ENCODE results near the gene CAMTA1.
"Not testable (repeated sequence)": the region's sequence is repeated elsewhere in the genome, so short reads cannot be mapped to it uniquely, and the experiment has no call there.

The CAMTA1 gene

GRCh38 chr1:6800745-6801144, 15.5 kb downstream of the CAMTA1 start:
- no peaks in the 10 kb centered on the region for H3K27me3 ChIP-seq (ENCODE audit: control insufficient read depth, insufficient read depth, low read length)
- H3K9me3 ChIP-seq (ENCODE audit: control insufficient read depth, insufficient read depth, low read length), result no peaks in the 10 kb centered on the region
- no peaks in the 10 kb centered on the region for H3K36me3 ChIP-seq (ENCODE audit: control insufficient read depth, insufficient read depth, low read length)
- H3K9ac ChIP-seq (ENCODE audit: low read depth, low read length), result no peak overlapping the region
- no peak overlapping the region for H3K4me3 ChIP-seq (ENCODE audit: low read depth, low read length)
- H3K4me1 ChIP-seq (ENCODE audit: control insufficient read depth, insufficient read depth, low read length), result no peaks in the 10 kb centered on the region

- no peaks in the 10 kb centered on the region for H3K36me3 ChIP-seq (ENCODE audit: control insufficient read depth, insufficient read depth, low read length)
- H3K27me3 ChIP-seq (ENCODE audit: control insufficient read depth, insufficient read depth, low read length), result no peaks in the 10 kb centered on the region
- H3K9me3 ChIP-seq (ENCODE audit: control insufficient read depth, insufficient read depth, low read length), result no peaks in the 10 kb centered on the region
- no peaks in the 10 kb centered on the region for H3K4me1 ChIP-seq (ENCODE audit: control insufficient read depth, insufficient read depth, low read length)
- H3K4me3 ChIP-seq (ENCODE audit: low read depth, low read length), result no peak overlapping the region
- no peak overlapping the region for H3K9ac ChIP-seq (ENCODE audit: low read depth, low read length)
Observed at GRCh38 chr1:6801199-6801598, 15.9 kb downstream of the CAMTA1 start.

- H3K9me3 ChIP-seq (ENCODE audit: control insufficient read depth, insufficient read depth, low read length), result no peaks in the 10 kb centered on the region
- H3K4me3 ChIP-seq (ENCODE audit: low read depth, low read length), result no peak overlapping the region
- H3K36me3 ChIP-seq (ENCODE audit: control insufficient read depth, insufficient read depth, low read length), result no peaks in the 10 kb centered on the region
- no peak overlapping the region for H3K9ac ChIP-seq (ENCODE audit: low read depth, low read length)
- no peaks in the 10 kb centered on the region for H3K4me1 ChIP-seq (ENCODE audit: control insufficient read depth, insufficient read depth, low read length)
- H3K27me3 ChIP-seq (ENCODE audit: control insufficient read depth, insufficient read depth, low read length), result no peaks in the 10 kb centered on the region
Observed at GRCh38 chr1:6801966-6802365, 16.7 kb downstream of the CAMTA1 start.

- no peak overlapping the region for H3K4me3 ChIP-seq (ENCODE audit: low read depth, low read length)
- H3K27me3 ChIP-seq (ENCODE audit: control insufficient read depth, insufficient read depth, low read length), result no peaks in the 10 kb centered on the region
- H3K9ac ChIP-seq (ENCODE audit: low read depth, low read length), result no peak overlapping the region
- no peaks in the 10 kb centered on the region for H3K4me1 ChIP-seq (ENCODE audit: control insufficient read depth, insufficient read depth, low read length)
- H3K36me3 ChIP-seq (ENCODE audit: control insufficient read depth, insufficient read depth, low read length), result no peaks in the 10 kb centered on the region
- H3K9me3 ChIP-seq (ENCODE audit: control insufficient read depth, insufficient read depth, low read length), result no peaks in the 10 kb centered on the region
Observed at GRCh38 chr1:6802454-6802853, 17.2 kb downstream of the CAMTA1 start.

GRCh38 chr1:6802893-6803292, 17.6 kb downstream of the CAMTA1 start:
- Histone ChIP-seq H3K9ac (ENCODE audit: low read depth, low read length) (no peak overlapping the region), H3K9me3 (ENCODE audit: control insufficient read depth, insufficient read depth, low read length) (no peaks in the 10 kb centered on the region), H3K27me3 (ENCODE audit: control insufficient read depth, insufficient read depth, low read length) (no peaks in the 10 kb centered on the region), H3K36me3 (ENCODE audit: control insufficient read depth, insufficient read depth, low read length) (no peaks in the 10 kb centered on the region), H3K4me1 (ENCODE audit: control insufficient read depth, insufficient read depth, low read length) (no peaks in the 10 kb centered on the region), H3K4me3 (ENCODE audit: low read depth, low read length) (no peak overlapping the region)

- Histone ChIP-seq H3K4me1 (ENCODE audit: control insufficient read depth, insufficient read depth, low read length) (no peaks in the 10 kb centered on the region), H3K36me3 (ENCODE audit: control insufficient read depth, insufficient read depth, low read length) (no peaks in the 10 kb centered on the region), H3K9me3 (ENCODE audit: control insufficient read depth, insufficient read depth, low read length) (no peaks in the 10 kb centered on the region), H3K4me3 (ENCODE audit: low read depth, low read length) (no peak overlapping the region), H3K9ac (ENCODE audit: low read depth, low read length) (no peak overlapping the region), H3K27me3 (ENCODE audit: control insufficient read depth, insufficient read depth, low read length) (no peaks in the 10 kb centered on the region)
Observed at GRCh38 chr1:6803357-6803756, 18.1 kb downstream of the CAMTA1 start.

GRCh38 chr1:6805004-6805416, 19.8 kb downstream of the CAMTA1 start:
- Histone ChIP-seq H3K36me3 (ENCODE audit: control insufficient read depth, insufficient read depth, low read length) (no peaks in the 10 kb centered on the region), H3K4me3 (ENCODE audit: low read depth, low read length) (no peak overlapping the region), H3K9me3 (ENCODE audit: control insufficient read depth, insufficient read depth, low read length) (no peaks in the 10 kb centered on the region), H3K4me1 (ENCODE audit: control insufficient read depth, insufficient read depth, low read length) (no peaks in the 10 kb centered on the region), H3K27me3 (ENCODE audit: control insufficient read depth, insufficient read depth, low read length) (no peaks in the 10 kb centered on the region), H3K9ac (ENCODE audit: low read depth, low read length) (no peak overlapping the region)

GRCh38 chr1:6807782-6808181, 22.5 kb downstream of the CAMTA1 start:
- Histone ChIP-seq H3K9ac (ENCODE audit: low read depth, low read length) (no peak overlapping the region), H3K36me3 (ENCODE audit: control insufficient read depth, insufficient read depth, low read length) (no peaks in the 10 kb centered on the region), H3K4me3 (ENCODE audit: low read depth, low read length) (no peak overlapping the region), H3K4me1 (ENCODE audit: control insufficient read depth, insufficient read depth, low read length) (no peaks in the 10 kb centered on the region), H3K9me3 (ENCODE audit: control insufficient read depth, insufficient read depth, low read length) (no peaks in the 10 kb centered on the region), H3K27me3 (ENCODE audit: control insufficient read depth, insufficient read depth, low read length) (no peaks in the 10 kb centered on the region)

GRCh38 chr1:6809461-6809860, 24.2 kb downstream of the CAMTA1 start:
- Histone ChIP-seq H3K9ac (ENCODE audit: low read depth, low read length) (no peak overlapping the region), H3K9me3 (ENCODE audit: control insufficient read depth, insufficient read depth, low read length) (no peaks in the 10 kb centered on the region), H3K27me3 (ENCODE audit: control insufficient read depth, insufficient read depth, low read length) (no peaks in the 10 kb centered on the region), H3K4me1 (ENCODE audit: control insufficient read depth, insufficient read depth, low read length) (no peaks in the 10 kb centered on the region), H3K36me3 (ENCODE audit: control insufficient read depth, insufficient read depth, low read length) (no peaks in the 10 kb centered on the region), H3K4me3 (ENCODE audit: low read depth, low read length) (no peak overlapping the region)

GRCh38 chr1:6810146-6810734, 25.0 kb downstream of the CAMTA1 start:
- H3K4me1 ChIP-seq (ENCODE audit: control insufficient read depth, insufficient read depth, low read length); H3K36me3 ChIP-seq (ENCODE audit: control insufficient read depth, insufficient read depth, low read length); H3K9ac ChIP-seq (ENCODE audit: low read depth, low read length); H3K27me3 ChIP-seq (ENCODE audit: control insufficient read depth, insufficient read depth, low read length); H3K9me3 ChIP-seq (ENCODE audit: control insufficient read depth, insufficient read depth, low read length); H3K4me3 ChIP-seq (ENCODE audit: low read depth, low read length): not testable (repeated sequence)

GRCh38 chr1:6811583-6811982, 26.3 kb downstream of the CAMTA1 start:
- H3K9ac ChIP-seq (ENCODE audit: low read depth, low read length), result no peak overlapping the region
- H3K4me3 ChIP-seq (ENCODE audit: low read depth, low read length), result no peak overlapping the region
- H3K4me1 ChIP-seq (ENCODE audit: control insufficient read depth, insufficient read depth, low read length), result no peaks in the 10 kb centered on the region
- no peaks in the 10 kb centered on the region for H3K27me3 ChIP-seq (ENCODE audit: control insufficient read depth, insufficient read depth, low read length)
- no peaks in the 10 kb centered on the region for H3K36me3 ChIP-seq (ENCODE audit: control insufficient read depth, insufficient read depth, low read length)
- H3K9me3 ChIP-seq (ENCODE audit: control insufficient read depth, insufficient read depth, low read length), result no peaks in the 10 kb centered on the region

- Histone ChIP-seq H3K4me3 (ENCODE audit: low read depth, low read length) (no peak overlapping the region), H3K36me3 (ENCODE audit: control insufficient read depth, insufficient read depth, low read length) (no peaks in the 10 kb centered on the region), H3K9ac (ENCODE audit: low read depth, low read length) (no peak overlapping the region), H3K27me3 (ENCODE audit: control insufficient read depth, insufficient read depth, low read length) (no peaks in the 10 kb centered on the region), H3K4me1 (ENCODE audit: control insufficient read depth, insufficient read depth, low read length) (no peaks in the 10 kb centered on the region), H3K9me3 (ENCODE audit: control insufficient read depth, insufficient read depth, low read length) (no peaks in the 10 kb centered on the region)
Observed at GRCh38 chr1:6813165-6813564, 27.9 kb downstream of the CAMTA1 start.

Data from iPS-15b (cell line).